ENCODE results near the gene C16orf74.

DNA sequence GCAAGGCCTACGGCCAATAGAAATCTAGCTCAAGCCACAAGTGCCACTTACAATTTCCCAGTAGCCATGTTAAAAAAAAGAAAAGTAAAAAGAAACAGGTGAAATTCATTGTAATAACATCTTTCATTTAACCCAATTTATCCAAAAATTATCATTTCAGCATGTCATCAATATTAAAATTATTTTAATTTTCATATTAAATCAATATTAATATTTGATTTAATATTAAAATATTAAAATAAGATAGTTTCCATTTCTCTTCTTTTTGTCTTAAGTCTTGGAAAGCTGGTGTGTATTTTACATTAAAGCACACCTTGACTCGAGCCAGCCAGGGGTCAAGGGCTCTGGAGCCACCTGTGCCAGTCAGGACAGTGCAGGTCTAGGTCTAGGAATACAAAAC is 12.7 kb upstream of the C16orf74 start:
- TF ChIP-seq POLR2A (IDR thresholded peaks at IDR 0.05): no peak
- TF ChIP-seq, protein P1, sequence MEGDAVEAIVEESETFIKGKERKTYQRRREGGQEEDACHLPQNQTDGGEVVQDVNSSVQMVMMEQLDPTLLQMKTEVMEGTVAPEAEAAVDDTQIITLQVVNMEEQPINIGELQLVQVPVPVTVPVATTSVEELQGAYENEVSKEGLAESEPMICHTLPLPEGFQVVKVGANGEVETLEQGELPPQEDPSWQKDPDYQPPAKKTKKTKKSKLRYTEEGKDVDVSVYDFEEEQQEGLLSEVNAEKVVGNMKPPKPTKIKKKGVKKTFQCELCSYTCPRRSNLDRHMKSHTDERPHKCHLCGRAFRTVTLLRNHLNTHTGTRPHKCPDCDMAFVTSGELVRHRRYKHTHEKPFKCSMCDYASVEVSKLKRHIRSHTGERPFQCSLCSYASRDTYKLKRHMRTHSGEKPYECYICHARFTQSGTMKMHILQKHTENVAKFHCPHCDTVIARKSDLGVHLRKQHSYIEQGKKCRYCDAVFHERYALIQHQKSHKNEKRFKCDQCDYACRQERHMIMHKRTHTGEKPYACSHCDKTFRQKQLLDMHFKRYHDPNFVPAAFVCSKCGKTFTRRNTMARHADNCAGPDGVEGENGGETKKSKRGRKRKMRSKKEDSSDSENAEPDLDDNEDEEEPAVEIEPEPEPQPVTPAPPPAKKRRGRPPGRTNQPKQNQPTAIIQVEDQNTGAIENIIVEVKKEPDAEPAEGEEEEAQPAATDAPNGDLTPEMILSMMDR (IDR thresholded peaks at IDR 0.05): no peak
